Neural progenitor cell (in vitro differentiated cells): Measurements from ENCODE around the gene AHRR.

Experiments used
- EZH2 ChIP-seq: fragments of 200-600 bp; sonication (generic); IDR thresholded peaks from 2 replicates; pipeline ENCODE4 v1.6.1; 2017; ENCODE audit warnings: antibody characterized with exemption, mild to moderate bottlenecking, moderate library complexity
- TF ChIP-seq, protein P1 (sequence below): fragments of 200-600 bp; sonication (generic); IDR thresholded peaks from 2 replicates; pipeline ENCODE4 v1.5.1; 2017; ENCODE audit warnings: antibody characterized with exemption, mild to moderate bottlenecking

DNA sequence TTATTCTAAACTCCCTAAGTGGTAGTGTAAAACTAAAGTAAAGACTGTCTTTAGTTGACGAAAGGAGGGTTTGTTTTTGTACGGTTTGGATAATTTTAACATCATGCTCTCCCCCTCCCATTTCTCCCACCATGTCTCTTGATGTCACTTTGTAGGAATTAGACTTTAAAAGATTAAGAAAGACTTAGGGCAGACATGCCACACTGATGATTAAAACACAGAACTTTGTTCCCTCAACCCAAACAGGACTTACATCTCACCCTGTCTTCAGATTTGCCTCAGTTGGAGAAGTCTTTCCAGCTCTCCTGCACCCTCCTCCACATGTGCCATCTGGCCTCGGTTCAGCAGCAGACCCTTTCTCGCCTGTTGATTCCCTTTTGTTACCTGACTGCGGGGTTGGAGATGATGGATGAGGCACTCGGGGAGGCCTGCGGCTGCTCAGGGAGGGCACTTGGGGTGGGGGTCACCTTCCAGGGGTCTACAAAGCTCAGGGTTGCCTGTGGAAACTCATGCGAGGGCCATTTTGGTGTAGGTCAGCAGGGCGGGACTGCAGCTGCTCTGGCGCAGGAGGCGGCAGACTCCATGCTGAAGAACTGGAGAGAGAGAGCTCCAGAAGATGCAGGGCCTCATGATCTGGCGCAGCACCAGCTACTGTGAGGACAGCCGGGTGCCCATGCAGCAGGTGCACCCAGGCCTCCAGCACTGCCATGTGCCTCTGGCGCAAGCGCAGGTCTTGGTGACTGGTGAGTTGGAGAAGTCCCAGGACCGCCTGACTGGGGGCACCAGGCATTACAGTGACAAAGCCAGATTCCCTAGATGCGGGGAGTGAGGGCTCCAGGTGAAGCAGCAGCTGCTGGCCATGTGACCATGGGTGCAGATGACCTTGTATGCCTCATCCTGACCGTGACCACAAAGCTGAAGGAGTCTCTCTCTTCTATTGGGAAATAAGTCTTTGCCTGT lies 96.9 kb downstream of the AHRR start:
- TF ChIP-seq, protein P1, sequence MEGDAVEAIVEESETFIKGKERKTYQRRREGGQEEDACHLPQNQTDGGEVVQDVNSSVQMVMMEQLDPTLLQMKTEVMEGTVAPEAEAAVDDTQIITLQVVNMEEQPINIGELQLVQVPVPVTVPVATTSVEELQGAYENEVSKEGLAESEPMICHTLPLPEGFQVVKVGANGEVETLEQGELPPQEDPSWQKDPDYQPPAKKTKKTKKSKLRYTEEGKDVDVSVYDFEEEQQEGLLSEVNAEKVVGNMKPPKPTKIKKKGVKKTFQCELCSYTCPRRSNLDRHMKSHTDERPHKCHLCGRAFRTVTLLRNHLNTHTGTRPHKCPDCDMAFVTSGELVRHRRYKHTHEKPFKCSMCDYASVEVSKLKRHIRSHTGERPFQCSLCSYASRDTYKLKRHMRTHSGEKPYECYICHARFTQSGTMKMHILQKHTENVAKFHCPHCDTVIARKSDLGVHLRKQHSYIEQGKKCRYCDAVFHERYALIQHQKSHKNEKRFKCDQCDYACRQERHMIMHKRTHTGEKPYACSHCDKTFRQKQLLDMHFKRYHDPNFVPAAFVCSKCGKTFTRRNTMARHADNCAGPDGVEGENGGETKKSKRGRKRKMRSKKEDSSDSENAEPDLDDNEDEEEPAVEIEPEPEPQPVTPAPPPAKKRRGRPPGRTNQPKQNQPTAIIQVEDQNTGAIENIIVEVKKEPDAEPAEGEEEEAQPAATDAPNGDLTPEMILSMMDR = no peak
- no peak for TF ChIP-seq EZH2
